GM19372 (cell line): Measurements from ENCODE around the gene SEC23A.
A peak's percentile ranks its signal among the peaks of the same experiment; 100 is the strongest.

ENCODE experiments used
- ATAC-seq: cut with Tn5 transposase; IDR thresholded peaks from one replicate; pipeline ENCODE4 v1.9.1; 2021; ENCODE audit warnings: mild to moderate bottlenecking, low read depth, moderate library complexity; ENCODE audit not compliant: unreplicated experiment

Gene SEC23A

GRCh38 chr14:38994731-38995130 is 108.3 kb downstream of the SEC23A start:
- no peak for ATAC-seq

- no peak for ATAC-seq
Observed at GRCh38 chr14:38993981-38994380, 109.1 kb downstream of the SEC23A start.

GRCh38 chr14:38992067-38992844 is 110.8 kb downstream of the SEC23A start:
- ATAC-seq = no peak

- ATAC-seq = no peak
Observed at GRCh38 chr14:38991299-38991698, 111.7 kb downstream of the SEC23A start.

GRCh38 chr14:38989922-38990546 is 113.0 kb downstream of the SEC23A start:
- peak; percentile 95 for ATAC-seq

GRCh38 chr14:38987781-38988180 is 115.3 kb downstream of the SEC23A start:
- no peak for ATAC-seq

- ATAC-seq = no peak
Observed at GRCh38 chr14:38982837-38983236, 120.2 kb downstream of the SEC23A start.

- no peak for ATAC-seq
Observed at GRCh38 chr14:38982278-38982677, 120.8 kb downstream of the SEC23A start.
